Neural progenitor cell (in vitro differentiated cells): Measurements from ENCODE around the gene TOM1.

Experiments
- CTCF ChIP-seq: fragments of 200-600 bp; sonication (generic); IDR thresholded peaks from 2 replicates; pipeline ENCODE4 v1.5.1; 2017; ENCODE audit warnings: antibody characterized with exemption, mild to moderate bottlenecking
- EZH2 ChIP-seq: fragments of 200-600 bp; sonication (generic); IDR thresholded peaks from 2 replicates; pipeline ENCODE4 v1.6.1; 2017; ENCODE audit warnings: antibody characterized with exemption, mild to moderate bottlenecking, moderate library complexity

- TF ChIP-seq CTCF = no peak
- no peak for TF ChIP-seq EZH2
Observed at GRCh38 chr22:35264986-35265385, 34.7 kb upstream of the TOM1 start.
